Colonic mucosa (tissue), 4 donors: ENCODE measurements around the gene PRSS38. TPM values are rescaled to one million over a fixed set of nuclear protein-coding genes. Genes with fewer than 3 reads are reported as not detected.

Source experiments
- DNase-seq: peaks from one replicate; pipeline ENCODE4 v3.0.0-alpha.2; 2020
- H3K27ac ChIP-seq: fragments of 200-600 bp; one replicate; pipeline ENCODE4 v1.8.0; 2021
- H3K27me3 ChIP-seq: fragments of 200-600 bp; one replicate; pipeline ENCODE4 v1.8.0; 2021
- H3K36me3 ChIP-seq: fragments of 200-600 bp; one replicate; pipeline ENCODE4 v1.8.0; 2021
- H3K4me1 ChIP-seq: fragments of 200-600 bp; one replicate; pipeline ENCODE4 v1.8.0; 2021; ENCODE audit warnings: mild to moderate bottlenecking
- H3K4me3 ChIP-seq: fragments of 200-600 bp; one replicate; pipeline ENCODE4 v1.8.0; 2021
- H3K9ac ChIP-seq, 2 donors: one replicate each; pipeline ENCODE4 v1.7.0; 2013; ENCODE audit warnings: control low read depth in 2 of 2, low read depth in 2 of 2, low read length in 2 of 2
- H3K9me3 ChIP-seq: fragments of 200-600 bp; one replicate; pipeline ENCODE4 v1.8.0; 2021
- intact Hi-C: fragments of 100-400 bp; cut with DNase I; formaldehyde crosslinking; loops from one replicate; pipeline ENCODE4 v1.14.1; 2022
- total RNA-seq, 2 donors: library from RNA; stranded (reverse); fragmentation: NEBNext Ultra II Directional in 1 of 2; extraction: Animal tissue kit (Norgen Biotek cat#: 25700) in 1 of 2; gene quantifications; one replicate each; pipeline ENCODE4 v1.2.1, GENCODE V29; 2021
- TF ChIP-seq, protein P1 (sequence below): fragments of 200-600 bp; IDR thresholded peaks from one replicate; pipeline ENCODE4 v1.8.0; 2022; ENCODE audit warnings: antibody characterized with exemption, mild to moderate bottlenecking
- donor health status: healthy.
- donor health status: DM: no; HTN: no; CAD: no.
- donor health status: DM: no; HTN: no; CAD: no.

The PRSS38 gene
- total RNA-seq, 2 donors from 2014 or later, result not detected

DNA sequence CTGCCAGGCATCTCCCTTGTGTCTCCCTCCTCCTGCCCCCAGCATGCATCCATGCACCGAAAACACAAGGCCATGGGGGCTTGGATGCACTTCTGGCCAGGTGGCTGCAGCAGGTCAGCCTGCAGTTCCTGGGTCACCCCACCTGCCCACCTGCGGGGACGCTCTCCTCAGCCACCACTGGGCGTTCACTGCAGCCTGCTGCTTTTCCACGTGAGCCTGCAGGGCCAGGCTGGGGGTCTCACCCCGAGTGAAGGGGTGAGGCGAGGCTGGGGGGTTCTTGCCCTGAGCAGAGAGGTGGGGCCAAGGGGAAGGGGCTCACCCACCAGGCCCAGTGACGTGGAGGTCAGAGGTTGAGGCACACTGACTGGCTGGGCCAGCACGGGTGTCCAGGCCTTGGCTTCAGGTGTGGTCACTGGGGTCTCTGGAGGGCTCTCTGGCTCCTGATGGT, 67.6 kb downstream of the PRSS38 start:
- Histone ChIP-seq H3K4me1 (peaks cover 6% of the 10 kb centered on the region), H3K9ac (no peak overlapping the region), H3K36me3 (no peaks in the 10 kb centered on the region), H3K4me3 (no peak overlapping the region), H3K27ac (no peak overlapping the region), H3K9me3 (no peaks in the 10 kb centered on the region), H3K27me3 (no peaks in the 10 kb centered on the region)
- intact Hi-C loops, result no loop called here
- TF ChIP-seq, protein P1, sequence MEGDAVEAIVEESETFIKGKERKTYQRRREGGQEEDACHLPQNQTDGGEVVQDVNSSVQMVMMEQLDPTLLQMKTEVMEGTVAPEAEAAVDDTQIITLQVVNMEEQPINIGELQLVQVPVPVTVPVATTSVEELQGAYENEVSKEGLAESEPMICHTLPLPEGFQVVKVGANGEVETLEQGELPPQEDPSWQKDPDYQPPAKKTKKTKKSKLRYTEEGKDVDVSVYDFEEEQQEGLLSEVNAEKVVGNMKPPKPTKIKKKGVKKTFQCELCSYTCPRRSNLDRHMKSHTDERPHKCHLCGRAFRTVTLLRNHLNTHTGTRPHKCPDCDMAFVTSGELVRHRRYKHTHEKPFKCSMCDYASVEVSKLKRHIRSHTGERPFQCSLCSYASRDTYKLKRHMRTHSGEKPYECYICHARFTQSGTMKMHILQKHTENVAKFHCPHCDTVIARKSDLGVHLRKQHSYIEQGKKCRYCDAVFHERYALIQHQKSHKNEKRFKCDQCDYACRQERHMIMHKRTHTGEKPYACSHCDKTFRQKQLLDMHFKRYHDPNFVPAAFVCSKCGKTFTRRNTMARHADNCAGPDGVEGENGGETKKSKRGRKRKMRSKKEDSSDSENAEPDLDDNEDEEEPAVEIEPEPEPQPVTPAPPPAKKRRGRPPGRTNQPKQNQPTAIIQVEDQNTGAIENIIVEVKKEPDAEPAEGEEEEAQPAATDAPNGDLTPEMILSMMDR, result no peak
- DNase-seq, result peak; percentile 12

DNA sequence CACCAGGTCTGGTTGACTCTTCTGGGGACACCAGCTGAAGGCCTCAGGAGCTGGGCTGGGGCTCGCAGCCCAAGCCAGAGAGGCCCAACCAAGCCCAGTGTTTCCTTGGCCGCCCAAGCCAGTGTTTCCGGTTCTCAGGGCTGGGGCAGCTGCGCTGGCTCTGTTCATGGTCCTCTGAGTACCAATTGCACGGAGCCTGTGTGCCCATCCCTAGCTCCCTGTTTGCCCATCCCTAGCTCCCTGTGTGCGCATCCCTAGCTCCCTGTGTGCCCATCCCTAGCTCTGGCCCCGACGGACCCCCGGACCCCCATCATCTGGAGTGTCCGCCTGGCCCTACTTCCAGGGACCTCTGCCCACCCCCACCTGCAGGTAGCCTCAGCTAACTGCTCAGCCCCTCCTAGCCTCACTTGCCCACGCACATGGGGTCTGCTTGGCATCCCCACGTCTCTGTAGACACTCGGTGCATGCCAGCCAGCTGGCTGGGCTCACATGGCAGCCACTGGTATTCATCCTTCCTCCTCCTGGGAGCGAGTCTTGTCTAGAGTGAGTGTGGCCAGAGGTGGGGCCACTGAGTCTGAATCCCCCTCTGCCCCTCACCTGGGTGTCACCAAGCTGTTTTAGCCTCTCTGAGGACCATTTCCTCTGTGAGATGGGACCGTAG, 68.3 kb downstream of the PRSS38 start:
- Histone ChIP-seq H3K27me3 (no peaks in the 10 kb centered on the region), H3K4me3 (no peak overlapping the region), H3K27ac (no peak overlapping the region), H3K9ac (no peak overlapping the region), H3K4me1 (peaks cover 6% of the 10 kb centered on the region), H3K9me3 (no peaks in the 10 kb centered on the region), H3K36me3 (no peaks in the 10 kb centered on the region)
- TF ChIP-seq, protein P1, result no peak
- DNase-seq, result no peak
- intact Hi-C loops, result no loop called here

DNA sequence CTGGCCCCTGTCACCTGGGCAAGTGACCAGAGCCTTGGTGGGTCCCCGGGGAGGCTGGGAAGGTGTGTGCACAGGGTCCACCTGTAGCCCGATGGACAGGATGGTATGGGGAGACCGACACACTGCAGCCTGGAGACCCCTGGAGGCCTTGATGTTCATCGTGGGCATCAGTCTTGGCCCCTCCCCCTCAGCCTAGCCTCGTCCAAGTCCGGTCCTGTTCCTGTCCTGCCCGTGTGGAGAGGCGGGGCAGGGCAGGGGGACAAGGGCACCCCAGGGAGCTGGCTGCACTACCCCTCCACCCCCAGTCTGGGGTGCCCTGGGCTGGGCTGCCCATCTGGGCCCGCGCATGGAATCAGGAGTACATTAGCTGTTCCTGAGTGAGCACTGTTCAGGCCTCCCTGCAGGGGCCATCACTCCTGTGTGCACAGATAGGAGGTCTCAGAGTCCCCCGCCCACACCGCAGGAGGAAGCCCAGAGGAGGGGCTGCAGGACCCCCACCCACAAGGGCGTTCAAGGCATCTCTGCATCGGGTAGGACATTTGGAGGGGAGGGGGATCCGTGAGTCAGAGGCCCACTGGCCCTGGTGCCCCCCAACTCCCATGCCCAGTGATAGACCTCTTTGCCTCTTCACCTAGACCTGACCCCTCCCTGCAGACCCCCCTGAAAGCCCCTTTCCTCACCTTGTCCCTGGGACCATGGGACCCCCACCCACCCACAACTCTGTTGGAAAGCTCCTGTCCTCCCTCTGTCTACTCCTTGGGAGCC, 69.1 kb downstream of the PRSS38 start:
- H3K4me3 ChIP-seq, result no peak overlapping the region
- intact Hi-C loops, result no loop called here
- TF ChIP-seq, protein P1, result no peak
- peak; percentile 14 for DNase-seq
- H3K9ac ChIP-seq, result no peak overlapping the region
- no peak overlapping the region for H3K27ac ChIP-seq
- no peaks in the 10 kb centered on the region for H3K27me3 ChIP-seq
- H3K36me3 ChIP-seq, result no peaks in the 10 kb centered on the region
- H3K4me1 ChIP-seq, result peaks cover 6% of the 10 kb centered on the region
- H3K9me3 ChIP-seq, result no peaks in the 10 kb centered on the region

DNA sequence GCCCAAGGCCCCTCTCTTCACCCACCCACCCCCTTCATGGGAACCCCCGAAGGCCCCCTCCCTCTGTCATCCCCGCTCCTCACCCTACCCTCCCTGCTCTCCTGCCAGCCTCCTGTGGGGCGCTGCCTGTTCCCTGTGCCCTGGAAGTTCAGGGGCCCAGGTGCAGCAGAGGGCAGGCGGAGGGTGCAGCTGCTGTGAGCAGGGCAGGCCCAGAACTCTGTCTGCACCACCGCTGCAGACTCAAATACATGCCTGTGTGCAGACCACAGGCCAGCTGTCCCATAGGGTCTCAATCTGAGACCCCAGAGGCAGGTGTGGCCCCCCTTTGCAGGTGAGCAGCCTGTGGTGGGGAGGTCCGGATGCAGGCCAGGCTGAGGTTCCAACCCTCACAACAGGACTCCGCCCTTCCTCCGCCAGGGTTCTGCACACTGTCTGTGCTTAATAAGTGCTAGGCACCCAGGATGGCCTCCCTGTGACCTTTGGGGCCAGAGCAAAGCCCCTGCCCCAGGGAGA, 69.7 kb downstream of the PRSS38 start:
- intact Hi-C loops, result no loop called here

More for the DNA sequence above, 69.7 kb downstream of the PRSS38 start:
- H3K4me3 ChIP-seq, result no peak overlapping the region
- no peak overlapping the region for H3K9ac ChIP-seq
- no peaks in the 10 kb centered on the region for H3K27me3 ChIP-seq
- TF ChIP-seq, protein P1, result no peak
- peaks cover 6% of the 10 kb centered on the region for H3K4me1 ChIP-seq
- H3K36me3 ChIP-seq, result no peaks in the 10 kb centered on the region
- peak; percentile 15 for DNase-seq
- H3K27ac ChIP-seq, result no peak overlapping the region
- H3K9me3 ChIP-seq, result no peaks in the 10 kb centered on the region
